Osteocyte (in vitro differentiated cells): ENCODE measurements around the gene FCHSD2. TPM values are rescaled to one million over a fixed set of nuclear protein-coding genes. Genes with fewer than 3 reads are reported as not detected.

Experiments
- DNase-seq: peaks from one replicate; pipeline ENCODE4 v3.0.0; 2021; ENCODE audit warnings: mixed read lengths; ENCODE audit not compliant: unreplicated experiment; ENCODE audit errors: extremely low spot score
- H3K27ac Mint-ChIP-seq: one replicate; pipeline ENCODE4 v1.8.0; 2021; ENCODE audit warnings: mild to moderate bottlenecking, mixed read lengths; ENCODE audit not compliant: unreplicated experiment
- H3K27me3 Mint-ChIP-seq: one replicate; pipeline ENCODE4 v1.8.0; 2021; ENCODE audit warnings: mixed read lengths; ENCODE audit not compliant: unreplicated experiment
- H3K36me3 Mint-ChIP-seq: one replicate; pipeline ENCODE4 v1.8.0; 2021; ENCODE audit warnings: mixed read lengths; ENCODE audit not compliant: unreplicated experiment
- H3K4me1 Mint-ChIP-seq: one replicate; pipeline ENCODE4 v1.8.0; 2021; ENCODE audit warnings: mixed read lengths; ENCODE audit not compliant: unreplicated experiment
- H3K4me3 Mint-ChIP-seq: one replicate; pipeline ENCODE4 v1.8.0; 2021; ENCODE audit warnings: mild to moderate bottlenecking, moderate library complexity, mixed read lengths; ENCODE audit not compliant: unreplicated experiment
- H3K9me3 Mint-ChIP-seq: one replicate; pipeline ENCODE4 v1.8.0; 2021; ENCODE audit warnings: mixed read lengths; ENCODE audit not compliant: unreplicated experiment
- total RNA-seq: library from RNA; stranded (reverse); gene quantifications from 2 replicates; pipeline ENCODE4 v1.2.1, GENCODE V29; 2021
- TF ChIP-seq, protein P1 (sequence below): fragments of 200-600 bp; sonication (generic); IDR thresholded peaks from 2 replicates; pipeline ENCODE4 v1.5.0; 2021; ENCODE audit warnings: antibody characterized with exemption, mild to moderate bottlenecking, moderate library complexity

FCHSD2 gene
- total RNA-seq, 1 donor from 2014 or later, result 39.4 TPM

DNA sequence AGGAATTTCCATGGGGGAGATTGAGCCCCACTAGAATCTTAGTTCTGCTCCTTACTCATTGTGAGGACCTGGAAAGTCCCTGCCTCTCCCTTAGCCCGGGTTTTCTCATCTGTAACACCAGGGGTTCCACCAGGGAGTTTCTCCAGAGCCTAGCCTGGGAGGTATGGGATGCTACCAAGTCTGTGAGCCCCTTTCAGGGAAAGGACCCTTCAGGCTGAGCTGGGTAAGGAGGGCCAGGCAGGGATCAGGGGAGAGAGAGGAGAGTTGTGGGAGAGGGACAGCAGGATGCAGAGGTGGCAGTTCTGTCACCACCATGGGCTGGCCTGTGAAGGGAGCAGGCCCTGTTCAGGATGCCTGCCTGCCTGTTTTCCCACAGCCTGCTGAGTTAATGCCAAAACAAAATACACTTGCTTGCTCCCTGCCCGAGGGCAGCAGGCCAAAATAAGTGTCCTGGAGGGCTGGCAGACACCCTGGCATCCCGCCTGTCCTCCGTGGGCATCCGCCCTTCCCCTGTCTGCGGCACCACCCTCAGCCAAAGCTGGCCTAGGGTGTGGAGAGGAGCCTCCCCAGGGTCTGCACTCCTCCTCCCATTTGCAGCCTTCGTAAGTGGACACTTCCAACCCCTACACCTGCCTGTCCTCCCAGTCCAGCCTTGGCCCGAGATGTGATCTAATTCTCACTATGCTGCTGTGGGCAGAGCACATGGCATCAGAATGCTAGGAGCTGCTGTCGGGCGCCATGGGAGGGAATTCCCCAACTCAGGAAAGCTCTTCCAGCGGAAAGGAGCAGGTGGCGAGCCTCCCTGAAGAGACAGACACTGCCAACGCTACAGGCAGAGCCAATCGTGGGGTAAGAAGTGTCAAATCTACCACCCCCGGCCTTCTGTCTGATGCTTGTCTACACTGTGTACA is 5.9 kb upstream of the FCHSD2 start:
- no peak for DNase-seq
- TF ChIP-seq, protein P1, sequence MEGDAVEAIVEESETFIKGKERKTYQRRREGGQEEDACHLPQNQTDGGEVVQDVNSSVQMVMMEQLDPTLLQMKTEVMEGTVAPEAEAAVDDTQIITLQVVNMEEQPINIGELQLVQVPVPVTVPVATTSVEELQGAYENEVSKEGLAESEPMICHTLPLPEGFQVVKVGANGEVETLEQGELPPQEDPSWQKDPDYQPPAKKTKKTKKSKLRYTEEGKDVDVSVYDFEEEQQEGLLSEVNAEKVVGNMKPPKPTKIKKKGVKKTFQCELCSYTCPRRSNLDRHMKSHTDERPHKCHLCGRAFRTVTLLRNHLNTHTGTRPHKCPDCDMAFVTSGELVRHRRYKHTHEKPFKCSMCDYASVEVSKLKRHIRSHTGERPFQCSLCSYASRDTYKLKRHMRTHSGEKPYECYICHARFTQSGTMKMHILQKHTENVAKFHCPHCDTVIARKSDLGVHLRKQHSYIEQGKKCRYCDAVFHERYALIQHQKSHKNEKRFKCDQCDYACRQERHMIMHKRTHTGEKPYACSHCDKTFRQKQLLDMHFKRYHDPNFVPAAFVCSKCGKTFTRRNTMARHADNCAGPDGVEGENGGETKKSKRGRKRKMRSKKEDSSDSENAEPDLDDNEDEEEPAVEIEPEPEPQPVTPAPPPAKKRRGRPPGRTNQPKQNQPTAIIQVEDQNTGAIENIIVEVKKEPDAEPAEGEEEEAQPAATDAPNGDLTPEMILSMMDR, result no peak
- Mint-ChIP-seq H3K4me3 (no peak overlapping the region), H3K36me3 (no peaks in the 10 kb centered on the region), H3K9me3 (no peaks in the 10 kb centered on the region), H3K4me1 (peaks cover 29% of the 10 kb centered on the region), H3K27ac (peak overlapping the region; percentile 40), H3K27me3 (no peaks in the 10 kb centered on the region)

DNA sequence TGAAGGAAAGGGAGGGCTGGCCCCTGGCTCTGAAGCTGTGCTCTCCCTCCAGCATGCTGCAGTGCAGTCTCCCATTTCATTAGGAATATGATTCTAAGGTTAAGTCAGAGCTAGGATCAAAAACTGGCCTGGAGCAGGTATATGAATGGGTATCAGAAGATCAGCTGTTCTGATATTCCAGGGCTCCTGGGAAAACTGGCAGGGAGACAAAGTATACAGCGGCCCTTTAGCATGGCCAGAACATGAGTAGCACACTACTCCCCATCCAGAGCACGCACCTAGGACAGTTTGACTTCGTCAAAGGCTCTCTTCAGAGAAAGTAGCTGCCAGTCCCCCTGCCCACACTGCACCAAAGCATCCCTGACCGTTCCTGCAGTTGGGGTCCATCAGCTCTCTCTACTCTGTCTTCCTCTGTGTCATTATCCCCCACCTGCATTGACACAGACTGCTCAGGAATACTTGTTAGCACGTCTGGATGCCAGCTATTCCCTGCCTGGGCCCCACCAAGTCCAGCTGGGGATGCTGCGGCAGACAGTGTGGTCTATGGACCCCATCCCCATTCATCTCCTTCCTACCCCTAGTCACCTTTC is 4.0 kb upstream of the FCHSD2 start:
- no peaks in the 10 kb centered on the region for H3K27me3 Mint-ChIP-seq
- H3K36me3 Mint-ChIP-seq, result no peaks in the 10 kb centered on the region
- peaks cover 33% of the 10 kb centered on the region for H3K4me1 Mint-ChIP-seq
- no peak overlapping the region for H3K27ac Mint-ChIP-seq
- no peaks in the 10 kb centered on the region for H3K9me3 Mint-ChIP-seq
- TF ChIP-seq, protein P1, result no peak
- DNase-seq, result peak; percentile 62
- no peak overlapping the region for H3K4me3 Mint-ChIP-seq

DNA sequence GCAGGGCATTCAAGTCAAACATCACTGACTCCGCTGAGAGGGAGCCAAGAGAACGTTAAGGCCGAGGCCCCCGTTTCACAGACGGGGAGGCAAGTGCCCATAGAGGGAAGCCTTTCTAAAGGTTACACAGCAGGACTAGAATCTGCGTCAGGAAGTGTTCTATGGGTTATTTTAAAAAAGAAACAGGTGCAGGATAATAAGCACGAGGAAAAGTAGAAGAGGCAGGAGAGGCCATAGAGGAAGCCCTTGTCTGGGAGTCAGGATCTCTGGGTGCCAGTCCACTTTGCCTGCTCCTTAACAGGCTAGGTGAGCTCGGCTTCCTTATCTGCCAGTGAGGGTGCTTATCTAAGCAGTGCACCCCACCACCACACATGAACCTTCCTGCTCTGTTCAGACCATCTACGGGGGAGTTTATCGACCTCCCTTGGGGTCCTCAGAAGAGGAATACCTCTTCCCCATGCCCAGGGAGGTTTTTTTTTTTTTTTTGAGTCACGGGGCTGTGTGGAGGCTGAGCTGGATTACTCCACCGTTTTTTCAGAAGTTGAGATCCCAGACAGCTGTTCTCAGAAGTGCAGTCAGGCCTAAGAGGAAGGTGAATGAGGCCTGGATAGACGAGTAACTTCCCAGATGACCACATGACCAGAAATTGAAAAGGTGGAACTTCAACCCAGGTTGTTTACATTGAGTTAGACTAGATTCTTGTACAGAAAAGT is 1.2 kb upstream of the FCHSD2 start:
- Mint-ChIP-seq H3K36me3 (no peaks in the 10 kb centered on the region), H3K9me3 (no peaks in the 10 kb centered on the region), H3K4me3 (peak overlapping the region; percentile 79), H3K27me3 (no peaks in the 10 kb centered on the region), H3K4me1 (peaks cover 42% of the 10 kb centered on the region), H3K27ac (peak overlapping the region; percentile 92)
- TF ChIP-seq, protein P1, result no peak
- DNase-seq, result no peak

DNA sequence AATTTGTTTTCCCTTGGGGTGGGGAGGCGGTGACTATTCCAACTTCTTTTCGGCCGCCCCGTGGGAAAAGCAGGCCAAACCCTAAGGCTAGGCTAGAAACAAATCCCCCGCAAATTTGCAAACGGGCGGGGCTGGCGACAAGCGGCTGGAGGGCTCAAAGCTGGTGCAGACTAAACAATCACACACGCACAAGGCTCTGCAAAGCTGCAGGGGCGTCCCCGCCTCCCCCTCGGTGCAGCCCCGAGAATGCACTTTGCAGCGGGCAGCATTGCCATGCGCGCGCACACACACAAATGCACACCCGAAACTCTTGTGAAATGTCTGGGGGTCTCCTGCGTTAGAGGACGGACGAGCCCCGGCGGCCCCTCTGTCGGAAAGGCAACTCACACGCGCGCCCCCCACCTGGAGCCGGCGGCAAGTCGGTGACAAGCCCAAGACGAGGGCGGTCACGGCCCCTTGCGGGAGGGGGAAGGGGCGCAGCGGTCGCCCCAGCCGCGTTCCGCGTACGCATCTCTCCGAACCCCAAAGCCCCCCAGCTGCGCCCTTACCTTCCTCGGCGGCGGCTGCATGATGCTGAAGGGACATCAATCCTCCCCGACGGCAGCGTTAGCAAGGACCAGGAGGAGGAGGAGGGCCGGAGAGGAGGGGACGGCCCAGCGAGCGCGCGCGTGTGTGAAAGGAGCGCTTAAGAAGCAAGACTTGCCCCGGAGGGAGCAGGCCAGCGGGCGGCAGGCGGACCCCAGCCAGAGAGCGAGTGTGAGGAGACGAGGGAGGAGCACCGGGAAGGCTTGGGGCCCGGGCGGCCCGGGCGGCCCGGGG is 600 bp downstream of the FCHSD2 start:
- no peaks in the 10 kb centered on the region for H3K27me3 Mint-ChIP-seq
- H3K9me3 Mint-ChIP-seq, result no peaks in the 10 kb centered on the region
- TF ChIP-seq, protein P1, result no peak
- H3K4me1 Mint-ChIP-seq, result peaks cover 36% of the 10 kb centered on the region
- H3K4me3 Mint-ChIP-seq, result peak overlapping the region; percentile 97
- H3K36me3 Mint-ChIP-seq, result peaks cover 6% of the 10 kb centered on the region
- H3K27ac Mint-ChIP-seq, result peak overlapping the region; percentile 98
- peak; percentile 89 for DNase-seq
